Transverse colon (tissue), 4 donors: ENCODE results near the gene AMOTL2. TPM values are rescaled to one million over a fixed set of nuclear protein-coding genes. Genes with fewer than 3 reads are reported as not detected.
A peak's percentile ranks its signal among the peaks of the same experiment; 100 is the strongest.

Experiments used
- DNase-seq: peaks from one replicate; pipeline ENCODE4 v3.0.0-alpha.2; 2019
- H3K27ac ChIP-seq, 4 donors: fragments of 200-600 bp; sonication (generic); 2 replicates each; pipeline ENCODE4 v1.5.1; 2016 to 2018; ENCODE audit warnings: inconsistent platforms in 4 of 4
- H3K27me3 ChIP-seq: fragments of 200-600 bp; sonication (generic); 2 replicates; pipeline ENCODE4 v1.5.1; 2017; ENCODE audit warnings: inconsistent platforms
- H3K36me3 ChIP-seq, 4 donors: fragments of 200-600 bp; sonication (generic); 2 replicates each; pipeline ENCODE4 v1.5.1; 2017 to 2019; ENCODE audit warnings: inconsistent platforms in 4 of 4
- H3K4me1 ChIP-seq, 4 donors: fragments of 200-600 bp; sonication (generic); 2 replicates each; pipeline ENCODE4 v1.5.1; 2017 to 2020; ENCODE audit warnings: inconsistent platforms in 4 of 4
- H3K4me3 ChIP-seq, 4 donors: fragments of 200-600 bp; sonication (generic); 1 replicate in 1 of 4; 2 replicates in 3 of 4; pipeline versions ENCODE4 v1.5.1 to v1.6.1; 2017 to 2019; ENCODE audit warnings: inconsistent platforms in 4 of 4
- H3K9me3 ChIP-seq, 2 donors: fragments of 200-600 bp; sonication (generic); 2 replicates each; pipeline ENCODE4 v1.5.1; 2017 to 2019; ENCODE audit warnings: inconsistent platforms in 2 of 2
- EP300 ChIP-seq: sonication (generic); formaldehyde crosslinking; IDR thresholded peaks from one replicate; pipeline ENCODE4 v1.6.1; 2017; ENCODE audit warnings: antibody characterized with exemption, low read depth
- POLR2A ChIP-seq: fragments of 450-650 bp; IDR thresholded peaks from one replicate; pipeline ENCODE4 v1.6.1; 2016; ENCODE audit warnings: antibody characterized with exemption, mild to moderate bottlenecking, moderate library complexity
- POLR2AphosphoS5 ChIP-seq, 3 donors: sonication (generic); formaldehyde crosslinking; IDR thresholded peaks; one replicate each; pipeline ENCODE4 v1.6.1; 2016; ENCODE audit warnings: antibody characterized with exemption in 3 of 3
- WGBS, 2 donors: methylation state at CpG; one replicate each; pipeline ENCODE4 v1.1.5; 2018; ENCODE audit warnings: low coverage in 1 of 2; 5-methylcytosine and 5-hydroxymethylcytosine counted together
- in situ Hi-C, 4 donors: fragments of 200-750 bp; cut with MboI; loops; one replicate each; pipeline versions ENCODE4 v1.15.0 to v1.15.1; 2017; ENCODE audit warnings: low sequenced_read_pairs in 3 of 4, low pct_ligation_motif_present in 1 of 4, low pct_unique_long_range_greater_than_20kb in 1 of 4
- intact Hi-C: fragments of 100-400 bp; cut with DNase I; formaldehyde crosslinking; loops from one replicate; pipeline ENCODE4 v1.15.1; 2023; ENCODE audit warnings: low total_unique reads
- total RNA-seq, 4 donors: library from RNA; depleted of rRNA; stranded (reverse); fragments of >200 nt; gene quantifications; one replicate each; pipeline ENCODE4 v1.1.0, GENCODE V29; 2016
- TF ChIP-seq, protein P1 (sequence below), 5 experiments: fragments of 200-600 bp in 3 of 5; fragments of 450-650 bp in 2 of 5; sonication (generic) in 3 of 5; IDR thresholded peaks; 1 replicate in 2 of 5; 2 replicates in 3 of 5; pipeline ENCODE4 v1.5.1; 2016 to 2017; ENCODE audit warnings: antibody characterized with exemption in 5 of 5, inconsistent platforms in 3 of 5, mild to moderate bottlenecking in 2 of 5, moderate library complexity in 1 of 5

AMOTL2 gene
- total RNA-seq, 4 donors from 2014 or later, result 14.5 to 50.9 (median 23.8) TPM

DNA sequence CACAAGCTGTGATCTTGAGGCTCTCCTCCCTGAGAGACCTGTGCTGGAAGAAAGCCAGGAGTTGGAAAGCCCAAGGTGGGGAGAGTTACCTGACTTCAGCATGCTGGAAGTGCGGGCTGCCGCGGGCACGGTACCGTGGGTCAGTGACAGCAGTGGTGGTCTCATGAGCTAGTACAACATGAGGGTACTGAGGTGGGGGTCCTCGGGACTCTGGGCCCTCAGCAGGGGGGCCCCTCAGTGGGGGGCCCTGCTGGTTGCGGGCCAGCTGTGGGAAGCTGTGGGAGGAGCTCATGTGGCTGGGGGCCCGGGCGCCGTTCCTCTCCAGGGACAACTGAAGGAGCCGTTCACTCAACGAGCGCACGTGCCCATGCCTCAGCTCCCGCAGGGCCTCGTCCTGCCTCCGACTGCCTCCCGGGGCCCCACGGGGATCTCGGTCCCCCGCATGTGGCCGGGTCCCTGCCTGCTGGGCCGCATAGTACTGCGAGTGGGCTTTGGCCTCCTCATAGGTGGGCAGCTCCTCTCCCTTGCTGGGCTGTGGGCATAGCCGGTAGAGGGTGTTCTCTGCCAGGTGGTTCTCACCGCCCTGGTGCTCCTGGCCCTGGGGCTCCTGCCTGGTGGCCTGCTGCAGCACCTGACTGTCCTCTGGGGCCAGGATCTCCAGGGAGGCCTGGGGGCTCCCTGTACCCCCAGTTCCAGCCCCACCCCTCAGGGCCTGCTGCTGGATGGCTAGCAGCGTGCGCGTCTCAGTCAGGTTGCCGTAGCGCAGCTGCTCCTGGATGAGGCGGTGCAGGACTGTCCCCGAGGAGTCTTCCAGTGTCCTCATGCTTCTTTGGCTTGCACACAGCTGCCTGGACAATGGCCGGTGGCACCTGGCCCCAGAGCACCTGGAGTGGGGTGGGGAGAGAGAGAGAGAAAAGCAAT, 3.4 kb downstream of the AMOTL2 start:
- Histone ChIP-seq H3K9me3 (no peaks in the 10 kb centered on the region), H3K36me3 (peaks cover 0 to 8% (median 0%) of the 10 kb centered on the region in 4 donors), H3K27ac (peak overlapping the region; percentile 61 to 99 (median 96)), H3K27me3 (peaks cover 2% of the 10 kb centered on the region), H3K4me3 (peak overlapping the region in 1 of 4 donors; percentile 0), H3K4me1 (peaks cover 44 to 92% (median 59%) of the 10 kb centered on the region in 4 donors)
- in situ Hi-C loops (loop anchor here in 2 of 4 donors (10.0 kb wide), 2 partner anchors 94 to 104 kb away; no protein-coding TSS in a partner anchor), intact Hi-C loops (loop anchor here (5.0 to 10.0 kb wide), 2 partner anchors 59 to 104 kb away; no protein-coding TSS in a partner anchor)
- WGBS, 2 donors, result 92% methylated on average over 5 to 32 of the region's 34 CpGs
- no peak for DNase-seq
- TF ChIP-seq EP300, result no peak
- TF ChIP-seq, protein P1, sequence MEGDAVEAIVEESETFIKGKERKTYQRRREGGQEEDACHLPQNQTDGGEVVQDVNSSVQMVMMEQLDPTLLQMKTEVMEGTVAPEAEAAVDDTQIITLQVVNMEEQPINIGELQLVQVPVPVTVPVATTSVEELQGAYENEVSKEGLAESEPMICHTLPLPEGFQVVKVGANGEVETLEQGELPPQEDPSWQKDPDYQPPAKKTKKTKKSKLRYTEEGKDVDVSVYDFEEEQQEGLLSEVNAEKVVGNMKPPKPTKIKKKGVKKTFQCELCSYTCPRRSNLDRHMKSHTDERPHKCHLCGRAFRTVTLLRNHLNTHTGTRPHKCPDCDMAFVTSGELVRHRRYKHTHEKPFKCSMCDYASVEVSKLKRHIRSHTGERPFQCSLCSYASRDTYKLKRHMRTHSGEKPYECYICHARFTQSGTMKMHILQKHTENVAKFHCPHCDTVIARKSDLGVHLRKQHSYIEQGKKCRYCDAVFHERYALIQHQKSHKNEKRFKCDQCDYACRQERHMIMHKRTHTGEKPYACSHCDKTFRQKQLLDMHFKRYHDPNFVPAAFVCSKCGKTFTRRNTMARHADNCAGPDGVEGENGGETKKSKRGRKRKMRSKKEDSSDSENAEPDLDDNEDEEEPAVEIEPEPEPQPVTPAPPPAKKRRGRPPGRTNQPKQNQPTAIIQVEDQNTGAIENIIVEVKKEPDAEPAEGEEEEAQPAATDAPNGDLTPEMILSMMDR (IDR thresholded peaks at IDR 0.05), result no peak
- no peak for TF ChIP-seq POLR2A

- Histone ChIP-seq H3K27ac (peak overlapping the region; percentile 61 to 99 (median 96)), H3K4me1 (peaks cover 36 to 92% (median 56%) of the 10 kb centered on the region in 4 donors), H3K27me3 (peaks cover 2% of the 10 kb centered on the region), H3K36me3 (peaks cover 0 to 8% (median 0%) of the 10 kb centered on the region in 4 donors), H3K9me3 (no peaks in the 10 kb centered on the region), H3K4me3 (no peak overlapping the region)
- WGBS, 2 donors, result 81% methylated on average over 2 of the region's 2 CpGs; no CpG with 5 or more reads in 1 of the 2 donors
- intact Hi-C loops (loop anchor here (5.0 to 10.0 kb wide), 2 partner anchors 58 to 105 kb away; no protein-coding TSS in a partner anchor), in situ Hi-C loops (loop anchor here in 2 of 4 donors (10.0 kb wide), 3 partner anchors 55 to 105 kb away; no protein-coding TSS in a partner anchor)
- DNase-seq, result no peak
- no peak for TF ChIP-seq EP300
- TF ChIP-seq, protein P1 (IDR thresholded peaks at IDR 0.05), result no peak
- TF ChIP-seq POLR2AphosphoS5 (IDR thresholded peaks at IDR 0.05), result no peak
- TF ChIP-seq POLR2A, result no peak
Measured at GRCh38 chr3:134369861-134370596, 4.2 kb downstream of the AMOTL2 start.

DNA sequence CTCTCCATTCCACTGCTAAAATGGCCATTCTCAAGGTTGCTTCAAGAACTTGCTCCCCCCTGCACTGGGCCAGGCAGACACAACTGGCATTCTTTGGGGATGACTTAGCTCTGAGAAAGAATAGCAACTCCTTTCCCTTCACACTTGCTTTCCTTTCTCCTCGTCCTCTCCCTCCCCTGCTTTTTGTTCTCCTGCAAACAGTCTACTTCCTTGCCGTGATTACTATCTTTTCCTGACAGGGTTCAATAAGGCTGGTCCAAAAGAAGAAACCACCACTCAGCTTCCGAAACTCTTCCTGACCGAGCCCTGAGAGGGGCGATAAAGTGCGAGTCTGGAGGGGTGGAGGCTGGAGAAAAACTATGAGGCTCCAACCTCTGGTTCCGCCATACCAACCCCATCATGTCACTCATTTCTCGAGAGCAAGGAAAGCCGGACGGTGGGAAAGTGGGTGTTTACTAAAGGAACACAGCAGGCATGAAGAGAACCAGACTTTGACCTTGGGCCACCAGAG, 5.0 kb downstream of the AMOTL2 start:
- 71 to 84% methylated on average over 9 to 10 of the region's 10 CpGs for WGBS, 2 donors
- peaks cover 42 to 95% (median 60%) of the 10 kb centered on the region in 4 donors for H3K4me1 ChIP-seq
- H3K4me3 ChIP-seq, result no peak overlapping the region
- DNase-seq, result no peak
- intact Hi-C loops, result no loop called here
- peaks cover 2% of the 10 kb centered on the region for H3K27me3 ChIP-seq
- H3K27ac ChIP-seq, result peak overlapping the region; percentile 61 to 99 (median 96)
- in situ Hi-C loops, result loop anchor here in 1 of 4 donors (10.0 kb wide), 1 partner anchor 54 kb away; no protein-coding TSS in a partner anchor
- peaks cover 0 to 8% (median 0%) of the 10 kb centered on the region in 4 donors for H3K36me3 ChIP-seq
- TF ChIP-seq POLR2A (no peak), EP300 (no peak), POLR2AphosphoS5 (IDR thresholded peaks at IDR 0.05) (no peak)
- TF ChIP-seq, protein P1 (IDR thresholded peaks at IDR 0.05), result no peak
- no peaks in the 10 kb centered on the region for H3K9me3 ChIP-seq
